ENCODE measurements around the gene TMEM151B. TPM values are rescaled to one million over a fixed set of nuclear protein-coding genes. Genes with fewer than 3 reads are reported as not detected.

The TMEM151B gene
- total RNA-seq, 2 experiments from 2014 or later: not detected

- CTCF ChIA-PET: interaction anchor here (0.5 to 1.4 kb wide), 3 partner anchors 12 to 63 kb away, joined by 3 read pairs; partner anchors contain the start of gene AARS2
- Mint-ChIP-seq H3K4me1 (peaks cover 4% of the 10 kb centered on the region), H3K4me3 (no peak overlapping the region), H3K36me3 (ENCODE audit: low read depth) (no peaks in the 10 kb centered on the region), H3K27me3 (peaks cover 49% of the 10 kb centered on the region), H3K9me3 (no peaks in the 10 kb centered on the region), H3K27ac (no peak overlapping the region)
- no peak for DNase-seq
- POLR2A ChIA-PET: no interaction called here
Observed at GRCh38 chr6:44278774-44279697, 8.8 kb downstream of the TMEM151B start.

DNA sequence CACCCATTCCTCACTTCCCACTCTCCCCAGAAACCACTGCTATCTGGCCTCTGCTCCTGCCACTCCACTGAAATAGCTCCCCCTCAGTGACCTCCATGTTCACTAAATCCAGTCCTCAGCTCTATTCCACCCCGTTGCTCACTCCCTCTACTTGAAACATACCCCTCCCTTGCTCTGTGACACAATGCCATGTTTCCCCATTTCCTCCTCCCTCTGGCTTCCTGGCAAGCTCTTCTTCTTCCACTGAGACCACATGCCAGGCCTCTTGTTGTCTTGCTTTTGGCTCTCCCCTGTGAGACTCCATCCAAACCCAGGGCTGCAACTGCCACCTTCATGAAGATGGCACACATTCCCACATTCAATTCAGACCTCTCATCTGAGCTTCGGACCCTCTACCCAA is 13.9 kb downstream of the TMEM151B start:
- Mint-ChIP-seq H3K9me3 (no peaks in the 10 kb centered on the region), H3K4me1 (no peaks in the 10 kb centered on the region), H3K36me3 (ENCODE audit: low read depth) (no peaks in the 10 kb centered on the region), H3K27me3 (peaks cover 47% of the 10 kb centered on the region), H3K27ac (no peak overlapping the region), H3K4me3 (no peak overlapping the region)
- ChIA-PET POLR2A (interaction anchor here (1.4 kb wide), 1 partner anchor 9 kb away, joined by 4 read pairs; no protein-coding TSS in a partner anchor), CTCF (interaction anchor here (1.4 kb wide), 1 partner anchor 12 kb away, joined by 4 read pairs; no protein-coding TSS in a partner anchor)
- no peak for DNase-seq

GRCh38 chr6:44284867-44285266 is 14.6 kb downstream of the TMEM151B start:
- POLR2A ChIA-PET: interaction anchor here (1.6 kb wide), 1 partner anchor 28 kb away, joined by 3 read pairs; the partner anchor contains the start of gene AARS2
- Mint-ChIP-seq H3K4me1 (no peaks in the 10 kb centered on the region), H3K27me3 (peaks cover 48% of the 10 kb centered on the region)

DNA sequence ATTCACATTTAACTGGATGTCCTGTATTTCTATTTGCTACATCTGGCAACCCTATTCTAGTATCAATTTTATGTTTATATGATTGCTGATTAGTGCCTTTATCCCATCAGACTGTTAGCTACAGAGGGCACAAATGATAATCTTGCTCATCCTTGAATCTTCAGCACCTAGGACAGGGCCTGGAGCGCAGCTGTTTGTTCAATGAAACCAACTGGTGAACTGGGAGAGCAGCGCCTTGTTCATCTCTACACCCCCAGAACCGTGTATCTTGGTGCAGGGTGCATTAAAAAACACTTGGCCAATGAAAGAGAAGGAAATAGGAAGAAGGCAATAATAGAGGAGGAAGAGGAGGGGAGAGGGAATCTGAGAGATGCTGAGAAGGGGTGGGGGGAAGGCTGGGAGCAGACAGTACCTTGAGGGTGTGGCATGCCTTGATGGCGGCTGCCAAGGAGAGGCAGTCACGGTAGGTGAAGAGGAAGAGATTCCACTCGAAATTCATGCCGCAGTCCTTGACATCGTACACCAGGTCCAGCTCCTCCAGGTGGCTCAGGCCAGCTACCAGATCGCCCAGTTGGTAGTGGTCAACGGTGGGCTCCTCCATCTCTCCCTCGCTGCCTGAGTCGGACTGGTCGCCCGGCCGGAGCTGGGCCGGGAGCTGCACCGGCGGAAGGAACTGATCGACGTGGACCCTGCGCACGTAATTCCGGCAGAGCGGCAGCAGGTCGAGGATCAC is 15.5 kb downstream of the TMEM151B start:
- CTCF ChIA-PET: interaction anchor here (0.8 kb wide), 1 partner anchor 17 kb away, joined by 3 read pairs; no protein-coding TSS in a partner anchor
- Mint-ChIP-seq H3K4me3 (no peak overlapping the region), H3K27me3 (peaks cover 49% of the 10 kb centered on the region), H3K27ac (no peak overlapping the region), H3K36me3 (ENCODE audit: low read depth) (no peaks in the 10 kb centered on the region), H3K9me3 (no peaks in the 10 kb centered on the region), H3K4me1 (no peaks in the 10 kb centered on the region)
- DNase-seq: no peak
- POLR2A ChIA-PET: interaction anchor here (1.6 kb wide), 1 partner anchor 27 kb away, joined by 3 read pairs; the partner anchor contains the start of gene AARS2

More at GRCh38 chr6:44284867-44285266, 14.6 kb downstream of the TMEM151B start:
- CTCF ChIA-PET: interaction anchor here (0.8 kb wide), 1 partner anchor 17 kb away, joined by 3 read pairs; no protein-coding TSS in a partner anchor
- DNase-seq: no peak
- H3K27ac Mint-ChIP-seq: no peak overlapping the region
- no peaks in the 10 kb centered on the region for H3K36me3 Mint-ChIP-seq (ENCODE audit: low read depth)
- H3K4me3 Mint-ChIP-seq: no peak overlapping the region
- H3K9me3 Mint-ChIP-seq: no peaks in the 10 kb centered on the region

- no peak overlapping the region for H3K27ac Mint-ChIP-seq
- ChIA-PET POLR2A (no interaction called here), CTCF (no interaction called here)
- no peaks in the 10 kb centered on the region for H3K4me1 Mint-ChIP-seq
- H3K27me3 Mint-ChIP-seq: peaks cover 49% of the 10 kb centered on the region
- H3K4me3 Mint-ChIP-seq: no peak overlapping the region
- no peaks in the 10 kb centered on the region for H3K9me3 Mint-ChIP-seq
- no peak for DNase-seq
- H3K36me3 Mint-ChIP-seq (ENCODE audit: low read depth): no peaks in the 10 kb centered on the region
Observed at GRCh38 chr6:44286285-44286565, 16.0 kb downstream of the TMEM151B start.

DNA sequence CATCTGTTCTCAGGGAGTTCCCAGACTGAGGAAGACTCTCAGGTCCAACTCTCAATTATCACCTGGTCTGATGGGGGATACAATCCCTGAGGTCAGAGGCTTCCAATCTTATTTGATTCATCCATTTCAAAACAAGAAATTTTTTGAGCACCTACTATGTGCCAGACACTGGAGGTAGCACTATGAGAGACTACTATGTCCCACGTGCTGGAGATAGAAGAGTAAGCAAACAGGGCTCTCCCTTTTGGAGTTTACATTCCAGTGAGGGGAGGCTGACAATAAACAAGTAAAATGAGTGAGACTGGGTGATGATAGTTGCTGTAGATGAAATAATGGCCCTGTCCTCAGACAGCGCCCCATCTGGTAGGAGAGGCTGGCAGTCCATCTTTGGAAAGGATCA is 16.5 kb downstream of the TMEM151B start:
- no peaks in the 10 kb centered on the region for H3K4me1 Mint-ChIP-seq
- CTCF ChIA-PET: no interaction called here
- no peaks in the 10 kb centered on the region for H3K36me3 Mint-ChIP-seq (ENCODE audit: low read depth)
- H3K9me3 Mint-ChIP-seq: no peaks in the 10 kb centered on the region
- no peak overlapping the region for H3K4me3 Mint-ChIP-seq
- POLR2A ChIA-PET: no interaction called here
- H3K27me3 Mint-ChIP-seq: peaks cover 53% of the 10 kb centered on the region
- H3K27ac Mint-ChIP-seq: no peak overlapping the region
- DNase-seq: no peak

DNA sequence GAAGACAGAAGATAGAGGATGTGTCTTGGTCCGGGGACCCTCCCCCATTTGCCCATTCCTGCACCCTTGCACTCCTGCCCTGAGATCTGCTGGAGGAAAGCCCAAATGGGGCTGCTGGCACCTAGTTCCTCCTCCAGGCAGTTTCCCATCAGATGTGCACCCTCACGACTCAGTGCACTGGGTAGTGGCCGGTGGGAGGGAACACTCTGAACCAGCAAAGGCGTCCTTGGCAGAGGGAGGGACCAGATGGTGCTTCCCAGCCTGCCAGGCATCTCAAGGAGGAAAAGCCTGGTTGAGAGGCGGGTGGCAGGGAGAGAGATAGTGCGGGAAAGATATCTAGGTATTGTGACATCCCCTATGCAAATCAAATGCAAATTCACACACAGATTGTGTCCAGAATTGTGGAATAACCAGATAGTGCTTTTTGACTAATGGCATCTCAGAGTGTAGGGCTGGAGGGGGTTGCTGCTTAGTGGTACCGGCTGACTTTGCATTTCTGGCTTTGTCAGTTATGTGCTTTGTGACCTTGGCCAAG is 19.5 kb downstream of the TMEM151B start:
- Mint-ChIP-seq H3K9me3 (no peaks in the 10 kb centered on the region), H3K27me3 (peaks cover 49% of the 10 kb centered on the region), H3K27ac (no peak overlapping the region), H3K36me3 (ENCODE audit: low read depth) (no peaks in the 10 kb centered on the region), H3K4me3 (no peak overlapping the region), H3K4me1 (no peaks in the 10 kb centered on the region)
- ChIA-PET POLR2A (interaction anchor here (0.8 kb wide), 1 partner anchor 19 kb away, joined by 3 read pairs; no protein-coding TSS in a partner anchor), CTCF (no interaction called here)
- DNase-seq: no peak

- Mint-ChIP-seq H3K4me1 (no peaks in the 10 kb centered on the region), H3K27ac (no peak overlapping the region), H3K9me3 (no peaks in the 10 kb centered on the region), H3K36me3 (ENCODE audit: low read depth) (no peaks in the 10 kb centered on the region), H3K4me3 (no peak overlapping the region), H3K27me3 (peaks cover 62% of the 10 kb centered on the region)
- CTCF ChIA-PET: interaction anchor here (1.0 kb wide), 1 partner anchor 13 kb away, joined by 3 read pairs; no protein-coding TSS in a partner anchor
- POLR2A ChIA-PET: interaction anchor here (1.9 kb wide), 1 partner anchor 9 kb away, joined by 5 read pairs; no protein-coding TSS in a partner anchor
- DNase-seq: no peak
Observed at GRCh38 chr6:44291841-44292240, 21.6 kb downstream of the TMEM151B start.

GRCh38 chr6:44292661-44293365 is 22.6 kb downstream of the TMEM151B start:
- DNase-seq: no peak
- ChIA-PET POLR2A (interaction anchor here (1.1 to 1.9 kb wide), 2 partner anchors 8 to 9 kb away, joined by 4 to 5 read pairs; no protein-coding TSS in a partner anchor), CTCF (interaction anchor here (1.0 kb wide), 1 partner anchor 36 kb away, joined by 6 read pairs; the partner anchor contains the start of gene SLC35B2)
- Mint-ChIP-seq H3K4me1 (peaks cover 2% of the 10 kb centered on the region), H3K27me3 (peaks cover 60% of the 10 kb centered on the region), H3K9me3 (no peaks in the 10 kb centered on the region), H3K4me3 (no peak overlapping the region), H3K27ac (no peak overlapping the region), H3K36me3 (ENCODE audit: low read depth) (no peaks in the 10 kb centered on the region)

DNA sequence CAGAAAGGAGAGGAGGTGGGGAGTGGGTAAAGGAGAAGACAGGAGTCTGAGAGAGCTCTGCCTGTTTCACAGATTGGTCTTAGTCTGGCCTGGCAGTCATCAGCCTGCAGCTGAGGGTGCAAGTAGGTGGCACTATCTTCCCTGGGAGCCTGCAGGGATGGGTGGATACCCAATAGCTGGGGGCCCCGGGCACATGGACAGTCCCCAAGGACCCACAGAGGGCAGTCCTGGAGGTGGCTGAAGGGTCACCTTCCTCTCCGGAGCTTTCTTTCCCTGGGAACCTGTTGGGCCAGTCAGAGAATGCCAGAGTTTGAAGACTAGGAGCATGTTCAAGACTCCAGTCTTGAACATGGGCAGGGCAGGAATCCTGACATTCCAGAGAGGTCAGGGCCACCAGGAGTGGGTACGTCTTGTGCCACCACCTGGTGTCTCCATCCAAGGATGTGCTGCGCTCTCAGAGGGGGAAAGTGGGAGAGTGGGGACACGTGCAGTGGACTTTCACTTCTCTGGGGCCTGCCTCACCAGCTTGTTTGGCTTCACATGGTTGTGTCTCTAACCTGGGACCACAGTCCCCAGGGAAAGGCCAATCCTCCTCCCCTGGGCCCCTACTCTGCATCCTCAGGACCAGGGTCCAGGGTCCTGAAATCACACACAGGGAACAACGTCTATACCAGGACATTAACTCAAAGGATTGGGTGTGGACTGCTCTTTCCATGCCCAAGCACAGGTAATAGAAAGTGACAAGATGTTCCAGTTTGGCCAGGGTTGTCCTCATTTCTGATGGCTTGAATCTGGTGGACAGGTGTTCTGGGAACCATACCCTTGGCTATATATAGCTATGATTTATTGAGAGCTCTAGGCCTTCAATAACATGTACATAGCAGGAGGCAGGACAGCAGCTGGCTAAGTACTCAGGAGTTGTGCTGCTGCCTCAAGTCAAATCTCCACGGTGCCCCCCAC is 24.9 kb downstream of the TMEM151B start:
- no peak for DNase-seq
- ChIA-PET CTCF (interaction anchor here (0.5 to 1.7 kb wide), 4 partner anchors 10 to 115 kb away, joined by 3 to 6 read pairs (median 6); partner anchors contain the start of gene AARS2), POLR2A (interaction anchor here (1.1 to 2.8 kb wide), 3 partner anchors 10 to 19 kb away, joined by 4 to 13 read pairs (median 6); partner anchors contain the start of gene AARS2)
- Mint-ChIP-seq H3K4me1 (peaks cover 6% of the 10 kb centered on the region), H3K27me3 (peaks cover 58% of the 10 kb centered on the region), H3K36me3 (ENCODE audit: low read depth) (peaks cover 4% of the 10 kb centered on the region), H3K27ac (no peak overlapping the region), H3K9me3 (no peaks in the 10 kb centered on the region), H3K4me3 (no peak overlapping the region)

Measured in activated CD4-positive, alpha-beta memory T cell treated with anti-CD3 and anti-CD28 coated beads, Interleukin-2, amount 10 ng/mL, durations not matched to agents 7 days and 5 days (primary cell).